HepG2 (cell line): ENCODE results near the gene ABCC8. TPM values are rescaled to one million over a fixed set of nuclear protein-coding genes. Genes with fewer than 3 reads are reported as not detected.
A peak's percentile ranks its signal among the peaks of the same experiment; 100 is the strongest.

ENCODE experiments used
- BHLHE40 ChIP-seq: IDR thresholded peaks from 2 replicates; pipeline ENCODE4 v1.6.1; 2011; ENCODE audit warnings: low read length, improper control_type of control experiment
- CREM ChIP-seq, 2 experiments: sonication (generic) in 1 of 2; formaldehyde crosslinking in 1 of 2; IDR thresholded peaks; 2 replicates each; pipeline versions ENCODE4 v1.4.0 to v1.6.1; 2016 to 2020; ENCODE audit warnings: antibody characterized with exemption in 1 of 2, mild to moderate bottlenecking in 1 of 2, missing genetic modification reagents in 1 of 2
- FOSL1 ChIP-seq: sonication (generic); formaldehyde crosslinking; IDR thresholded peaks from 2 replicates; pipeline ENCODE4 v1.9.0; 2021; ENCODE audit warnings: missing genetic modification reagents, borderline replicate concordance
- FOSL2 ChIP-seq: sonication (generic); formaldehyde crosslinking; IDR thresholded peaks from 2 replicates; pipeline ENCODE4 v1.4.0; 2020; ENCODE audit warnings: missing genetic modification reagents
- KAT8 ChIP-seq: IDR thresholded peaks from 2 replicates; pipeline ENCODE4 v1.6.1; 2016; ENCODE audit warnings: missing genetic modification reagents, missing compliant biosample characterization
- MXI1 ChIP-seq: IDR thresholded peaks from 3 replicates; pipeline ENCODE4 v1.6.1; 2012; ENCODE audit warnings: low read depth, low read length, inconsistent platforms, borderline replicate concordance
- USF2 ChIP-seq, 2 experiments: sonication (generic) in 1 of 2; formaldehyde crosslinking in 1 of 2; IDR thresholded peaks; 2 replicates each; pipeline versions ENCODE4 v1.5.1 to v1.6.1; 2011 to 2020; ENCODE audit warnings: borderline replicate concordance in 1 of 2, low read depth in 1 of 2, low read length in 1 of 2, mild to moderate bottlenecking in 1 of 2, missing genetic modification reagents in 1 of 2, moderate library complexity in 1 of 2
- ZFY ChIP-seq: sonication (generic); formaldehyde crosslinking; IDR thresholded peaks from 2 replicates; pipeline ENCODE4 v1.4.0; 2020; ENCODE audit warnings: missing genetic modification reagents
- ZMYM3 ChIP-seq: sonication (generic); formaldehyde crosslinking; IDR thresholded peaks from 2 replicates; pipeline ENCODE4 v1.5.1; 2020; ENCODE audit warnings: mild to moderate bottlenecking, missing genetic modification reagents
- ZNF143 ChIP-seq: sonication (generic); formaldehyde crosslinking; IDR thresholded peaks from 2 replicates; pipeline ENCODE4 v1.4.0; 2020; ENCODE audit warnings: missing genetic modification reagents
- ZNF430 ChIP-seq: sonication (generic); formaldehyde crosslinking; IDR thresholded peaks from 2 replicates; pipeline ENCODE4 v1.9.0; 2021; ENCODE audit warnings: mild to moderate bottlenecking, missing genetic modification reagents
- ZNF503 ChIP-seq: sonication (generic); formaldehyde crosslinking; IDR thresholded peaks from 2 replicates; pipeline ENCODE4 v1.4.0; 2020; ENCODE audit warnings: missing genetic modification reagents
- ZNF619 ChIP-seq: sonication (generic); formaldehyde crosslinking; IDR thresholded peaks from 2 replicates; pipeline ENCODE4 v1.4.0; 2020; ENCODE audit warnings: mild to moderate bottlenecking, missing genetic modification reagents
- ZNF775 ChIP-seq: sonication (generic); formaldehyde crosslinking; IDR thresholded peaks from 2 replicates; pipeline ENCODE4 v1.4.0; 2020; ENCODE audit warnings: missing genetic modification reagents, mild to moderate bottlenecking, moderate library complexity, borderline replicate concordance
- polyA plus RNA-seq, 8 experiments: library from polyadenylated mRNA; depleted of rRNA in 3 of 8; stranded (reverse) in 7 of 8; unstranded in 1 of 8; fragments of >200 nt; fragmentation: Illumina TruSeq in 4 of 8; extraction: Trizol in 4 of 8; gene quantifications; 2 replicates each; pipeline versions ENCODE4 v1.2.1 to v1.2.3, GENCODE V29; 2011 to 2016; ENCODE audit warnings: low read depth in 4 of 8, missing spikeins in 1 of 8, mixed read lengths in 1 of 8; ENCODE audit not compliant: insufficient read depth in 1 of 8
- total RNA-seq, 5 experiments: library from RNA; depleted of rRNA; stranded (reverse); fragments of >200 nt; fragmentation: Illumina TruSeq; extraction: Trizol; gene quantifications; 2 replicates each; pipeline ENCODE4 v1.2.3, GENCODE V29; 2016; ENCODE audit warnings: low read depth in 1 of 5
- TF ChIP-seq, protein P1 (sequence below): sonication (generic); formaldehyde crosslinking; IDR thresholded peaks from 2 replicates; pipeline ENCODE4 v1.4.0; 2020; ENCODE audit warnings: missing genetic modification reagents
- TF ChIP-seq, protein P2 (sequence below), 2 experiments: sonication (generic) in 1 of 2; formaldehyde crosslinking in 1 of 2; IDR thresholded peaks; 2 replicates each; pipeline versions ENCODE4 v1.6.1 to v1.9.0; 2014 to 2022; ENCODE audit warnings: antibody characterized with exemption in 1 of 2, borderline replicate concordance in 1 of 2, inconsistent platforms in 1 of 2, low read depth in 1 of 2, missing genetic modification reagents in 1 of 2

The ABCC8 gene
- total and polyA plus RNA-seq, 2 of the 13 experiments (the other 11 are each of a cell fraction or from before 2014, with no cell fraction given) = not detected

DNA sequence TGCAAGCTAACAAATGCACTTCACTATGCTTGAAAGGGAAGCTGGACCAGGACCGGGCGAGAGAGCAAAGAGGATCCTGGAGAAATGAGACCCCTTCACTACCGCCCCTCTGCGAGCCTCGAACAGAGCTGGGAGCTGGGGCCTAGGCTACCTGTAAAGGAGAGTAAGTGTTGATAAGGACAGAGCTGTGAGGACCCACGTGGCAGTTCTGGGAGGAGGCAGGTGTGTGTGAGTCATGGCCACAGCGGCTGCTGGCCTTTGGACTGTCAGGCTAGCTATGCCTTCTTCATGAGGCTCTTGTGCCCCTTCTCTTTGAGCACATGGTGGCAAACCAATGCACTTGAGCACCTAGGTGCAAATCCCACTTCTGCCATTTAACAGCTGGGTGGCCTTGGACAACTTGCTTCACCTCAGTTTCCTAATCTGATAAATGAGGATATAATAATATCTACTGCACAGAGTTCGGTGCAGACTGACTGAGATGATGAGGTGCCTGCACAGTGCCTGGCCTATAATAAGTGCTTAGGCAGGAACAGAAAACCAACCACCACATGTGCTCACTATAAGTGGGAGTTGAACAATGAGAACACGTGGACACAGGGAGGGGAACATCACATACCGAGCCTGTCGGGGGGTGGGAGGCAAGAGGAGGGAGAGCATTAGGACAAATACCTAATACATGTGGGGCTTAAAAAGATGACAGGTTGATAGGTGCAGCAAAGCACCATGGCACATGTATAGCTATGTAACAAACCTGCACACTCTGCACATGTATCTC lies 52.9 kb downstream of the ABCC8 start (continued):
- TF ChIP-seq, protein P1, sequence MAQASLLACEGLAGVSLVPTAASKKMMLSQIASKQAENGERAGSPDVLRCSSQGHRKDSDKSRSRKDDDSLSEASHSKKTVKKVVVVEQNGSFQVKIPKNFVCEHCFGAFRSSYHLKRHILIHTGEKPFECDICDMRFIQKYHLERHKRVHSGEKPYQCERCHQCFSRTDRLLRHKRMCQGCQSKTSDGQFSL = no peak
- TF ChIP-seq ZMYM3 (CRISPR knock-in tag) (0 out of 2 replicates have a peak, but pooled peaks have one; percentile 16), KAT8 (CRISPR knock-in tag) (no peak), FOSL2 (CRISPR knock-in tag) (peak; percentile 95), ZNF503 (CRISPR knock-in tag) (no peak), ZNF143 (CRISPR knock-in tag) (no peak), FOSL1 (CRISPR knock-in tag) (peak; percentile 64), ZFY (CRISPR knock-in tag) (peak; percentile 59; the same call in 1 of the 2 replicates), ZNF775 (CRISPR knock-in tag) (no peak), USF2 (IDR thresholded peaks at IDR 0.05; ENCODE audit: low read depth, low read length) (peak; percentile 21; the same call in 1 of the 2 replicates), USF2 (CRISPR knock-in tag; IDR thresholded peaks at IDR 0.05; ENCODE audit: borderline replicate concordance) (peak; percentile 21; the same call in 1 of the 2 replicates), BHLHE40 (peak; percentile 12; the same call in 1 of the 2 replicates), MXI1 (peak; percentile 55; the same call in 1 of the 3 replicates), ZNF430 (CRISPR knock-in tag) (peak; percentile 44; the same call in 1 of the 2 replicates), CREM (IDR thresholded peaks at IDR 0.05) (no peak), CREM (CRISPR knock-in tag; IDR thresholded peaks at IDR 0.05) (no peak), ZNF619 (CRISPR knock-in tag) (0 out of 2 replicates have a peak, but pooled peaks have one; percentile 22)
- TF ChIP-seq, protein P2, sequence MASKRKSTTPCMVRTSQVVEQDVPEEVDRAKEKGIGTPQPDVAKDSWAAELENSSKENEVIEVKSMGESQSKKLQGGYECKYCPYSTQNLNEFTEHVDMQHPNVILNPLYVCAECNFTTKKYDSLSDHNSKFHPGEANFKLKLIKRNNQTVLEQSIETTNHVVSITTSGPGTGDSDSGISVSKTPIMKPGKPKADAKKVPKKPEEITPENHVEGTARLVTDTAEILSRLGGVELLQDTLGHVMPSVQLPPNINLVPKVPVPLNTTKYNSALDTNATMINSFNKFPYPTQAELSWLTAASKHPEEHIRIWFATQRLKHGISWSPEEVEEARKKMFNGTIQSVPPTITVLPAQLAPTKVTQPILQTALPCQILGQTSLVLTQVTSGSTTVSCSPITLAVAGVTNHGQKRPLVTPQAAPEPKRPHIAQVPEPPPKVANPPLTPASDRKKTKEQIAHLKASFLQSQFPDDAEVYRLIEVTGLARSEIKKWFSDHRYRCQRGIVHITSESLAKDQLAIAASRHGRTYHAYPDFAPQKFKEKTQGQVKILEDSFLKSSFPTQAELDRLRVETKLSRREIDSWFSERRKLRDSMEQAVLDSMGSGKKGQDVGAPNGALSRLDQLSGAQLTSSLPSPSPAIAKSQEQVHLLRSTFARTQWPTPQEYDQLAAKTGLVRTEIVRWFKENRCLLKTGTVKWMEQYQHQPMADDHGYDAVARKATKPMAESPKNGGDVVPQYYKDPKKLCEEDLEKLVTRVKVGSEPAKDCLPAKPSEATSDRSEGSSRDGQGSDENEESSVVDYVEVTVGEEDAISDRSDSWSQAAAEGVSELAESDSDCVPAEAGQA (IDR thresholded peaks at IDR 0.05; ENCODE audit: low read depth) = no peak
- TF ChIP-seq, protein P2 (CRISPR knock-in tag; IDR thresholded peaks at IDR 0.05; ENCODE audit: borderline replicate concordance) = no peak
